ENCODE data around the gene ATXN7L1. TPM values are rescaled to one million over a fixed set of nuclear protein-coding genes. Genes with fewer than 3 reads are reported as not detected.

Gene ATXN7L1
- total and polyA plus RNA-seq, 2 of the 8 experiments (the other 6 are each of a cell fraction or from before 2014, with no cell fraction given) = 14.3 to 34.0 TPM

DNA sequence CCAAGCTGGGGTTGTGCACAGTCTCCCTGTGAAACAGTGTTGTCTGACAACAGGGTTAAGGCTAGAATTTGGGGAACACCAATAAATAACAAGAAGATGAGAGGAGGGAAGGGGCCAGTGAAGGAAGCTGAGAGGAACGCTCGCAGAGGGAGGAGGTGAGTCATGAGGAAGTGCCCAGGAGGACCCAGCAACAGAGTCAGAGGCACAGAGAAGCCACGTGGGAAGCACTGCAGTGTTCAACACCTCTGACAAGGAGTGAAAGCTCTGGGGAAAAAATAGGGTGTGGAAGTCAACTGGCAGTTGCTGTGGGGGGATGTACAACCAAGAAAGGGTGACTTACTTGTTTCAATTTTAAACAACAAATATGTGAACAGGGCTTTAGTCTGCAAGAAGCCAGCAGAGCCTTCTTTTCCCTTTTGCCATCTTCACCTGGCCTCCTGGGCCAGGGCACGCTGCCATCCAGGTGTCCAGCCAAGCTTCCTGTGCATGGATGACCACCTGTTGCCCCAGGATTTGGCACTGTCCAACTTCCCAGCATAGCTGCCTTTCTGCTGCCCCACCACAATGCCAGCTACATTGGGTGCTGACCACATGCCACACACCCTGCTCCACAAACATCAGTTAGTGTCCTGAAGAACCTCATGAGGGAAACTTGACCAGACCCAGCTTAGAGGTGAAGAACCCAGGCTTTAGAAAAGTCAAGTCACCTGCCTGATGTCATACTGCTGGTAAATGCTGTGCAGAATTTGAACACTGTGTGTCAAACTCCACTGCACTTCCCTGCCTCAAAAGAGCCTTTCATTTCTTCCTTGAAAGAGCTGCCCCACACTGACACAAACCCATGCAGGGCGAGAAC is 69.6 kb downstream of the ATXN7L1 start:
- Histone ChIP-seq H3K4ac (replicated peaks; ENCODE audit: insufficient read length, low read depth, low read length) (no peak overlapping the region), H3K4me3 (ENCODE audit: extremely low read depth in 1 of 4, insufficient read depth in 2 of 4, low read depth in 3 of 4, low read length in 4 of 4) (no peak overlapping the region), H3K4me2 (ENCODE audit: insufficient read depth in 1 of 2, low read depth in 2 of 2, low read length in 2 of 2) (no peak overlapping the region), H3K23me2 (ENCODE audit: low read depth, low read length) (no peaks in the 10 kb centered on the region), H3K79me1 (ENCODE audit: low read depth, low read length) (no peaks in the 10 kb centered on the region; the same call in 1 of the 2 replicates), H2BK20ac (ENCODE audit: low read length) (no peak overlapping the region), H3K4me1 (replicated peaks in 1 of 4; ENCODE audit: control insufficient read depth in 3 of 4, insufficient read depth in 4 of 4, low read length in 3 of 4) (peaks cover 6 to 18% (median 12%) of the 10 kb centered on the region in 4 experiments; a peak in 6 of 7 replicates), H4K8ac (ENCODE audit: extremely low read depth, insufficient read depth, low read length) (no peak overlapping the region), H3K18ac (ENCODE audit: extremely low read depth, low read length) (no peak overlapping the region), H3K36me3 (ENCODE audit: control insufficient read depth in 2 of 4, insufficient read depth in 4 of 4, low read length in 3 of 4) (no peaks in the 10 kb centered on the region; a peak in 1 of 8 replicates), H4K20me1 (replicated peaks in 1 of 2; ENCODE audit: control insufficient read depth in 1 of 2, insufficient read depth in 2 of 2, low read length in 2 of 2) (peaks cover 7 to 9% of the 10 kb centered on the region in 2 experiments), H3K23ac (ENCODE audit: insufficient read length) (no peak overlapping the region), H2AK5ac (ENCODE audit: low read depth, low read length) (no peak overlapping the region), H2BK15ac (ENCODE audit: low read length) (no peak overlapping the region), H3K9me3 (ENCODE audit: insufficient read depth in 2 of 2, low read depth in 1 of 2, low read length in 1 of 2) (no peaks in the 10 kb centered on the region), H2BK12ac (ENCODE audit: low read depth, low read length) (no peak overlapping the region), H2AFZ (ENCODE audit: low read length) (no peak overlapping the region), H3K27ac (ENCODE audit: low read depth, low read length) (no peak overlapping the region), H4K5ac (ENCODE audit: insufficient read length, low read depth, low read length) (no peak overlapping the region), H3K56ac (replicated peaks; ENCODE audit: insufficient read length, low read depth, low read length) (no peak overlapping the region), H3K9ac (replicated peaks in 1 of 4; ENCODE audit: extremely low read depth in 1 of 4, low read depth in 3 of 4, low read length in 3 of 4) (no peak overlapping the region), H3K27me3 (replicated peaks in 1 of 4; ENCODE audit: control insufficient read depth in 3 of 4, extremely low read depth in 1 of 4, insufficient read depth in 3 of 4, low read length in 3 of 4) (no peaks in the 10 kb centered on the region), H3K79me2 (ENCODE audit: control insufficient read depth in 1 of 2, insufficient read depth in 2 of 2, low read length in 2 of 2) (no peaks in the 10 kb centered on the region; a peak in 1 of 4 replicates), H2BK120ac (replicated peaks; ENCODE audit: low read depth, low read length) (no peak overlapping the region), H2BK5ac (ENCODE audit: low read depth, low read length) (no peak overlapping the region), H3K14ac (ENCODE audit: insufficient read length) (no peak overlapping the region), H4K91ac (replicated peaks; ENCODE audit: insufficient read length, low read length) (no peak overlapping the region)
- TF ChIP-seq TEAD4 (IDR thresholded peaks at IDR 0.05; ENCODE audit: low read depth, low read length) (no peak), HDAC2 (IDR thresholded peaks at IDR 0.05; ENCODE audit: borderline replicate concordance in 1 of 2, low read depth in 2 of 2, low read length in 2 of 2) (no peak), CTBP2 (IDR thresholded peaks at IDR 0.05; ENCODE audit: borderline replicate concordance, insufficient read depth, insufficient read length, low read length) (no peak), CBX5 (IDR thresholded peaks at IDR 0.05; ENCODE audit: low read depth, low read length) (no peak), FOSL1 (IDR thresholded peaks at IDR 0.05; ENCODE audit: insufficient read depth, low read depth, low read length) (no peak)
- TF ChIP-seq, protein P1, sequence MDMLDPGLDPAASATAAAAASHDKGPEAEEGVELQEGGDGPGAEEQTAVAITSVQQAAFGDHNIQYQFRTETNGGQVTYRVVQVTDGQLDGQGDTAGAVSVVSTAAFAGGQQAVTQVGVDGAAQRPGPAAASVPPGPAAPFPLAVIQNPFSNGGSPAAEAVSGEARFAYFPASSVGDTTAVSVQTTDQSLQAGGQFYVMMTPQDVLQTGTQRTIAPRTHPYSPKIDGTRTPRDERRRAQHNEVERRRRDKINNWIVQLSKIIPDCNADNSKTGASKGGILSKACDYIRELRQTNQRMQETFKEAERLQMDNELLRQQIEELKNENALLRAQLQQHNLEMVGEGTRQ (IDR thresholded peaks at IDR 0.05; ENCODE audit: low read length) = no peak
- FAIRE-seq (no peak), DNase-seq (ENCODE audit: low read depth in 1 of 2, low spot score in 2 of 2) (no peak)
- ChIA-PET CTCF (ENCODE audit: partially characterized antibody) (interaction anchor here (0.8 to 5.5 kb wide), 15 partner anchors 10 to 358 kb away, joined by 3 to 39 read pairs (median 5); no protein-coding TSS in a partner anchor), POLR2A (ENCODE audit: partially characterized antibody) (interaction anchor here (0.7 kb wide), 1 partner anchor 141 kb away, joined by 3 read pairs; no protein-coding TSS in a partner anchor)
- WGBS, 2 experiments (ENCODE audit: extremely low coverage in 1 of 2, insufficient coverage in 1 of 2, insufficient read length in 1 of 2, insufficient replicate concordance in 2 of 2, low coverage in 1 of 2, low lambda C conversion rate in 2 of 2, missing lambda C conversion rate in 1 of 2) = 82% methylated on average over 5 of the region's 5 CpGs; no CpG with 5 or more reads in 1 of the 2 experiments

All from H1 (cell line).